SJSA1 (cell line): Measurements from ENCODE around the gene HAND1. TPM values are rescaled to one million over a fixed set of nuclear protein-coding genes. Genes with fewer than 3 reads are reported as not detected.

Experiments
- DNase-seq, 2 experiments: peaks; one replicate each; pipeline ENCODE4 v3.0.0-alpha.2; 2015 to 2020; ENCODE audit warnings: low spot score in 2 of 2, low read depth in 1 of 2
- H3K27ac ChIP-seq: fragments of 250-450 bp; sonication (Bioruptor Pico); 2 replicates; pipeline ENCODE4 v1.5.1; 2020; ENCODE audit warnings: mild to moderate bottlenecking, moderate library complexity
- H3K27me3 ChIP-seq: fragments of 250-450 bp; sonication (Bioruptor Pico); replicated peaks from 2 replicates; pipeline ENCODE4 v1.5.1; 2020; ENCODE audit warnings: mild to moderate bottlenecking, moderate library complexity
- H3K36me3 ChIP-seq: fragments of 250-450 bp; sonication (Bioruptor Pico); 2 replicates; pipeline ENCODE4 v1.5.1; 2020; ENCODE audit warnings: mild to moderate bottlenecking
- H3K4me1 ChIP-seq: fragments of 250-450 bp; sonication (Bioruptor Pico); replicated peaks from 2 replicates; pipeline ENCODE4 v1.6.1; 2021; ENCODE audit warnings: mild to moderate bottlenecking
- H3K4me3 ChIP-seq: fragments of 250-450 bp; sonication (Bioruptor Pico); 2 replicates; pipeline ENCODE4 v1.5.1; 2020; ENCODE audit warnings: mild to moderate bottlenecking
- H3K9me3 ChIP-seq: fragments of 250-450 bp; sonication (Bioruptor Pico); replicated peaks from 2 replicates; pipeline ENCODE4 v1.5.1; 2020; ENCODE audit warnings: mild to moderate bottlenecking
- total RNA-seq: library from RNA; depleted of rRNA; stranded (reverse); fragments of >200 nt; shearing (Covaris generic); gene quantifications from 2 replicates; pipeline ENCODE4 v1.2.3, GENCODE V29; 2014

Gene HAND1
- total RNA-seq, 1 experiment from 2014 or later = not detected

DNA sequence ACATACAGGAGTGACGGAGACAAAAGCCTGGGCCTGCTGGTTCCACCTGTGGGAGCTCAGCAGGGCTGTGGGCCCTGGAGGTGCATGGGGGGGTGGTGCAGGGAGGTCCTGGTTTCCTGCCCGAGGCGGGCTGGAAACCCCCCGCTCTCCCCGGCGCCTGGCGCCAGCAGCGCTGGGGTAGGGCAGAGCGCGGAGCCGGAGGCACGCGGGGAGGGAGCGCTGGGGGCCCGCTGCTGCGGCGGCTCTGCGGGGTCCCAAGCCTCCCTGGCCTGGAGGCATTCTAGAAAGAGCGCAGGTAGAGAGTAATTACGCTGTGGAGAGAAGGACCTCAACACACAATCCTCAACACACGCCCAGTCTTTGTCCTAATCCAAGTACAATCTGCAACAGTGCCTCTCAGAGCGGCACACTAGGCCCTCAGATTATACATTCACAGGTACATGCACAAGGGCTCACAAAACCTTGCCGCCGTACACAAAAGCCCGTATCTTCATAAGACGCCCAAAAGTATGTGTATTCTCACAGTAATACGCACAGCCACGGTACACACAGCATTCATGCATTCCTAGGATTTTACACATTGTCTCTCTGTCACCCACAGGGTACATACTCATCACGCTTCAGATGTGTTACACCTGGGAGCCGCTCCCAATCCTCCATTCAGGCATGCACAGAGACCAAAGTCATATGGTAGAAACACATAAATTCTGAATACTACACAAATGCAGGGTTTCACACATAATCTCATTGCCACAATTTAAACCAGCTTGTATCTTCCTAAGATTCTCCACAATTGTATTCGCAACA is 2.1 kb upstream of the HAND1 start:
- peaks cover 100% of the 10 kb centered on the region for H3K27me3 ChIP-seq
- peaks cover 21% of the 10 kb centered on the region for H3K4me1 ChIP-seq
- H3K4me3 ChIP-seq = no peak overlapping the region

DNA sequence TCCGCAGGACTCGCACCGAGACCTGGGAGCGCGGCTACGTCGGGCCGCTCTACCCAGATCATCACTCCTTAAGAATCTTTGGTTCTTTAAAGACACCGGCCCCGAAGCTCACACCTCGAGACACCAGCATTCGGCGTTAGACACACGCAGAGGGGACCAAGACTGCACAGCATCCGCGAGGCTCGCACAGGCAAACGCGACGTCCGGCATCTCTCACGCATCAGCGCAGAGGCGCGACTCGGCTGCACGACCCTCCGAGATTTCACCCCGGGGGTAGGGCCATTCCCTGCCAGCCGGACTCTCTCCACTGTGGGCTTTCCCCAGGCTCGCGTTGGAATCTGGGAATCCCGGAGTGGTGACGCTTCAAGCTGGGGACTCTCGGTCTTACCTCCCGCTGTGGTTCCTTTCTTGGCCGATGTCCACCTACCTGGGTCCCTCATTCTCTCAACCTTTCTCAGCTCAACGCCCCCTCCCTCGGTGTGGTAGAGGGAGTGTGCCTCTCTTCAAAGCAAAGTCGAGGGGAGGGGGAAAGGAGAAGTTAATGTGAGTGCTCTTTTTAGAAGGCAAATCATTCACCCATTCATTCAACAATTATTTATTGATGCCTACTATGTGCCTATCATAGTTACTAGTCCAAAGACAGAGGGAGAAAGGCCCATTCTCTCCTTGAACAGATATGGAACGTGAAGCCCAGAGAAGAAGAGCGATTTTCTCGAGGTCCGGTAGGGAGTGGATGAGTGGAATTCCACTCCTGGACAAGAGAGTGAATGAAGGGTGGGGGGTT is 1.3 kb upstream of the HAND1 start:
- H3K27ac ChIP-seq = no peak overlapping the region
- H3K27me3 ChIP-seq = peaks cover 100% of the 10 kb centered on the region
- no peaks in the 10 kb centered on the region for H3K36me3 ChIP-seq
- DNase-seq = no peak
- peaks cover 21% of the 10 kb centered on the region for H3K4me1 ChIP-seq
- H3K9me3 ChIP-seq = no peaks in the 10 kb centered on the region; the same call in 1 of the 2 replicates
- no peak overlapping the region for H3K4me3 ChIP-seq

More for the DNA sequence above, 2.1 kb upstream of the HAND1 start:
- H3K9me3 ChIP-seq = no peaks in the 10 kb centered on the region; the same call in 1 of the 2 replicates
- H3K36me3 ChIP-seq = no peaks in the 10 kb centered on the region
- no peak overlapping the region for H3K27ac ChIP-seq
- no peak for DNase-seq

DNA sequence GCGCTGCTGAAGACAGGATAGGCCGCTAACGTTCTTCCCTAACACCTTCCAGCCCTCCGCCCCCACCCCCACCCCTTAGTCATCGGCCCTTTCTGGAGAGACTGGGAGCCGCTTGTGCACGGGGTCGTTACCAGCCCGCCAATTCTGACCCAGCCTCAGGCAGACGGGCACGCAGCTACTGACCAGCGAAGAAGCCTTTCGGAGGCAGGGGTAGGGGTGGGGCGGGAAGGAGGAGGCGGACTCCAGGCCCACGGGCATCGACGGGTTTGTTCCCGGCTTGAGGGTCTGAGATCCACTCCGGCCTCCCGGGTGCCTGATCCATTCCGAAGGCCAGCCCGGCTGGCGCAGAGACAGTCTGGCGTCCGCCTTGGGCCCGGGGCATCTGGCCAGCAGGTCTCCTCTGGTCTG is 729 bp upstream of the HAND1 start:
- DNase-seq = no peak
- no peak overlapping the region for H3K27ac ChIP-seq
- peaks cover 21% of the 10 kb centered on the region for H3K4me1 ChIP-seq
- no peak overlapping the region for H3K4me3 ChIP-seq
- H3K9me3 ChIP-seq = no peaks in the 10 kb centered on the region; the same call in 1 of the 2 replicates
- H3K27me3 ChIP-seq = peaks cover 100% of the 10 kb centered on the region
- H3K36me3 ChIP-seq = no peaks in the 10 kb centered on the region

DNA sequence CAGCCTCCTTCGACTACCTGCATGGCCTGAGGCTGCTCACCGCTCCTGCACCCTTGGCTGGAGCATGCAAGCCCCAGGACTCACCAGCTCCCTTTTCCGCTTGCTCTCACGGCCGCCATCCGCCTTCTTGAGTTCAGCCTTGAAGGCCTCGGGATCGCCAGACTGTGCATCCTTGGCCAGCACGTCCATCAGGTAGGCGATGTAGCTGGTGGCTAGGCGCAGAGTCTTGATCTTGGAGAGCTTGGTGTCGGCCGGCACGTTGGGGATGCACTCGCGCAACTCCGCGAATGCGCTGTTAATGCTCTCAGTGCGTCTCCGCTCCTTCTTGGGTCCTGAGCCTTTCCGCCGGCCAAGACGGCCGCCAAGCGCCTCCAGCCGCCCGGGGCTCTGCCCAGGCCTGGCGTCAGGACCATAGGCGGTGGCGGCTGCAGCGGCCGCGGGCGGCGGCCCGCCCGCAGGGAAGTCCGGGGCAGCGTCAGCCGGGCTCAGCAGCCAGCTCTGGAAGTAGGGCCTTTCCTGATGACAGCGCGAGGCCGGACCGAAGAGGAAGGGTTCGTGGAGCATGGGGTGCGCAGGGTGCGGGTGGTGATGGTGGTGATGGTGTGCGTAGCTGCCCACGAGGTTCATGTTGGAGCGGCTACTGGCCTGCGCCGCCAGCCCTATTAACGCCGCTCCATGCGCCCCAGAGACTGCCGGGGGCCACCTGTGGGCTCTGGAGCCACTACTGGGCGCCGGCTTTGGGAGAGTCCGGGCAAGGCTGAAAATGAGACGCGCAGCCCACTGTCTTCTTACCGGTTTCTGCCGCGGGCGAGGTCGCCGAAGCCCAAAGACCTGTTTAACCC is 424 bp downstream of the HAND1 start:
- Histone ChIP-seq H3K4me1 (peaks cover 21% of the 10 kb centered on the region), H3K4me3 (peak overlapping the region; percentile 2; the same call in 1 of the 2 replicates), H3K9me3 (no peaks in the 10 kb centered on the region; the same call in 1 of the 2 replicates), H3K27ac (no peak overlapping the region), H3K36me3 (no peaks in the 10 kb centered on the region), H3K27me3 (peaks cover 100% of the 10 kb centered on the region)
- no peak for DNase-seq

DNA sequence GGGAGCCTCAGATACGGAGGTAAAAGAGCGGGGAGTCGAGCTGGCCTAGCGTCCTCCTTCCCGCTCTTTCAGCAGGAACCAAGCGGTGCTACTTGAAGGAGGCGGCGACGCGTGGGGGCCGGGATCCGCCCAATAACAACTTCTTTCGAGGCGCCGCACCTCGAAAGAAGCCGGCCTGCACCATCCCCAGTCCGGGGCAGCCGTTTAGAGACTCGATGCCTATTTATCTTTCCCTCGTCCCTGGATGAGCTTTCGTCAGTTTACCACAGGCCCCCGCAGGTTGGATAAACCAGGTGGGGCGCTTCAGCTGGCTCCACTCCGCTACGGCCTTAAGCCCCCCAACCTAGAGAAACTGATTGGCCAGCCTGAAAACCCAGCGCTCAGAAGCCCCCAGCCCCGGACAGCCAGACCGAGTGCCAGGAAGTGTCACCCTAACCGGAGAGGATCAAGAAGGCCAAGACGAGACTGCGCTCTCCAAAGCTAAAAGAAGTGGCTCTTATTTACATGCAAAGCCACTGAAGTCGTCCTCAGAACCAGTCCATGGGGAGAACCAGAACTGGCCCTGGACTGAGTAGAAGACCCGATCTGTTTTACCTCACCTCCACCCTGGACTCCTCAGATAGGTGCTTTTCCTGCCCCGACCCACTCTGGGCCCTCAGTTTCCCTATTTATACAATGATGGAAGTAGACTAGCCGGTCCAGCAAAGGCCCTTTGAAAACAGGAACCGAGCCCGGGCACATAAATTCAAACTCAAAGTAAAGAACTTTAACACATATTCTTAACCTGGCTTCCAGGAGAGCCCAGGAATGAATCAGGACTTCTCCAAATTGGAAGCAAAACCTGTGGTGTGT is 1.4 kb downstream of the HAND1 start:
- Histone ChIP-seq H3K27ac (no peak overlapping the region), H3K27me3 (peaks cover 100% of the 10 kb centered on the region), H3K4me3 (no peak overlapping the region), H3K9me3 (no peaks in the 10 kb centered on the region; the same call in 1 of the 2 replicates), H3K4me1 (peaks cover 21% of the 10 kb centered on the region), H3K36me3 (no peaks in the 10 kb centered on the region)
- DNase-seq = no peak

DNA sequence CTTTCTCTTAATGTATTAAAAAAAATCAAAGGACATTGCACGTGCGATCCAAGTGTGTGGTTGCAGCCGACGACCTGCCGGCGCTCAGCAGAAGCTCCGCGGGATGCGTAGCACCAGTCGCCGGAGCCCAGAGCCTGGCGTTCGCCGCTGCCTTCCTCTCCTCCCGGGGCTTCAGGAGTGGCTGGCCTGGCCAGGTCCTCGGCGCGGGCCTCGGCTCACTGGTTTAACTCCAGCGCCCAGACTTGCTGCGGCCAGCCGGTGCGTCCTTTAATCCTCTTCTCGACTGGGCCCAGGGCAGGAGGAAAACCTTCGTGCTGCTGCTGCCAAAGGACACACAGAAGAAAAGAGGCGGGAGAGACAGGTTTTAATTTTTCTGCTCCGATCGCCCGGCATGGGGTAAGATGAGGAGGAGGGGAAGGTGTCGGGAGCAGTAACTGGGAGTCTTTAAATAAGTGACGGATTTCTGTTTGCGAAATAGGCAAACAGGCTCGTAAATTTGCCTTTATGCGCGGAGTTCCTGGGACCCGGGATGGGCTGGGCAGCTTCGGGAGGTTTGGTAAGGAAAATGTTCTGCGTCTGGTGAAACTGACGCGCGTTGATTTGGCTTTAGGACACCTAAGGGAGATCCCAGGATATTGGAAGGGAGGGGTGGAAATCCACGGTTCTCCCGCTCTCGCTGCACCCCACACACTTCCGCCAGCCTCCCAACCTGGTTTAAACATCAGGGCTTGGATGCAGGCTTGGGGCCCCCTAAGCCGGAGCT is 2.3 kb downstream of the HAND1 start:
- Histone ChIP-seq H3K4me1 (peaks cover 25% of the 10 kb centered on the region), H3K4me3 (no peak overlapping the region), H3K27me3 (peaks cover 100% of the 10 kb centered on the region), H3K36me3 (no peaks in the 10 kb centered on the region), H3K9me3 (no peaks in the 10 kb centered on the region; the same call in 1 of the 2 replicates), H3K27ac (no peak overlapping the region)
- no peak for DNase-seq

DNA sequence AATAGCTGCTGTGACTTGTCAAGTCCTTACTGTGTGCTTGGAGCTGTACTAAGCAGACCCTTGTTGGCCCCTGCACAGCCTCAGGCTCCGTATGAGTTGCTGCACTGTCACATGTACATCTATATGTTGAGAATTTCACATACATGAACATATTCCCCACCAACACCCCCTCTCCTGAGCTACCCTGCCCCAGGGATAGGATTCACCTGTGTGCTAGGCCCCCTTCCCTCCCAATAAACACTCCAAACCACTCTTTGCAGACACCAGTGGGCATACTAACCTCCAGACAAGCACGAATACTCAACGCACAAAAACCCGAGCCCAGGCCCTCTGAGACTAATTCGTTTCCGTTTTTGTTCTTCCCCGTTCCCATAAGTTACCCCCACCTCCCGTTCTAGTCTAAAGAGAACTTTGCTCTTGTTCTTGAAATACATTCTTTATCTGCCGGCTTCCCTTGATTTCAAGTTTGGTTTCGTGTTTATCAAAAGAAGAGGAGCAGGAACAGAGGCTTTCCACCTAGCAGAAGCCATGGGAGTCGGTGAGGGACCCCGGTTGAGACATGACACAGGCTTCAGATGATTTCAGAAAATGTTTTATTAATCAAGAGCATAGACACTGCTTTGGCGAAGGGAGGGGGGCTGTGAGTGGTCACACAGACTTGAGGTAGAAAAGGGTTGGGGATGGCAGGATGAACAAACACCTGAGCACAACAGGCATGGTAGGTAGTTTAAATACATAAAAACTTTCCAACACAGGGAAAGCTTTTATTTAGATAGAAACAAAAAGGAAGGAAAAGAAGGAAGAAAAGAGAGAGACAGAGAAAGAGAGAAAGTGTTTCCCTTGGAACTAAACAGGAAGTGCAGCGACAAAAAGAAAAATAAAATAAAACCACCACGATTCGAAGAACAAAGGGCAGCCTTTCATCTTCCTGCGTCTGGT is 3.4 kb downstream of the HAND1 start:
- no peak overlapping the region for H3K4me3 ChIP-seq
- H3K27me3 ChIP-seq = peaks cover 99% of the 10 kb centered on the region
- peaks cover 26% of the 10 kb centered on the region for H3K4me1 ChIP-seq
- H3K36me3 ChIP-seq = no peaks in the 10 kb centered on the region
- no peak overlapping the region for H3K27ac ChIP-seq
- H3K9me3 ChIP-seq = no peaks in the 10 kb centered on the region; the same call in 1 of the 2 replicates
- no peak for DNase-seq

DNA sequence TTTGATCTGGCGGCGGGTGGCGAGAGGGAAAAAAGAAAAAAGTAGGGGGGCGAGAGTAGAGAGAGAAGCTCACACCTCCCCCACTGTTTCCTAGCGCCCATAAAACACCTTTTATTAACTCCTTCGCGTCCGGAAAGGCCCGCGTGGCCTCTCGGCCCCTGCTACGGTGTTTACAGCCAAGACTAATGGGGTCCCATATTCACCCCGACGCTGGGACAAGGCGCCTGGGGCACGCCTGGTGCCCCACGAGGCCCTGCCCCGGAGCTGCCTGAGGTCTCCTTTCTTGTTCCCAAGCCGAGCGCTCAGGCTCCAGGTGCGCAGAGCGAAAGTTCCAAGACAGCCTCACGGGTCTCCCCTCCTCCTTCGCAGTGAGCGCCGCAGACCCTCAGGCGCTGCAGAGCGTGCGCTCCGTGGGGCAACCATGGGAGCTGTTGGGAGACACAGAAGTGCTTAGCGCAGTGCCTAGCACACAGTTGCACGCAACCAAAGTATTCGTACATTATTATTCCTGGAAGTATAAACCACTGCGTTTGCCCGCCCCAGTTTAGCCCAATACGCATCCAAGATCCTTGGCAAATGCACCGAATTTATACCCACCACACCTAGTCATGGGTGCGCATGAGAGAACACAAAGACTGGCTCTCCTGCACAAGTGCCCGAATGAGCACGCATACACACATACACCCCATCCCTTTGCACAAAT is 4.3 kb downstream of the HAND1 start:
- H3K36me3 ChIP-seq = no peaks in the 10 kb centered on the region
- H3K4me3 ChIP-seq = no peak overlapping the region
- H3K27ac ChIP-seq = no peak overlapping the region
- no peaks in the 10 kb centered on the region; the same call in 1 of the 2 replicates for H3K9me3 ChIP-seq
- peaks cover 89% of the 10 kb centered on the region for H3K27me3 ChIP-seq
- no peak for DNase-seq
- H3K4me1 ChIP-seq = peaks cover 20% of the 10 kb centered on the region

DNA sequence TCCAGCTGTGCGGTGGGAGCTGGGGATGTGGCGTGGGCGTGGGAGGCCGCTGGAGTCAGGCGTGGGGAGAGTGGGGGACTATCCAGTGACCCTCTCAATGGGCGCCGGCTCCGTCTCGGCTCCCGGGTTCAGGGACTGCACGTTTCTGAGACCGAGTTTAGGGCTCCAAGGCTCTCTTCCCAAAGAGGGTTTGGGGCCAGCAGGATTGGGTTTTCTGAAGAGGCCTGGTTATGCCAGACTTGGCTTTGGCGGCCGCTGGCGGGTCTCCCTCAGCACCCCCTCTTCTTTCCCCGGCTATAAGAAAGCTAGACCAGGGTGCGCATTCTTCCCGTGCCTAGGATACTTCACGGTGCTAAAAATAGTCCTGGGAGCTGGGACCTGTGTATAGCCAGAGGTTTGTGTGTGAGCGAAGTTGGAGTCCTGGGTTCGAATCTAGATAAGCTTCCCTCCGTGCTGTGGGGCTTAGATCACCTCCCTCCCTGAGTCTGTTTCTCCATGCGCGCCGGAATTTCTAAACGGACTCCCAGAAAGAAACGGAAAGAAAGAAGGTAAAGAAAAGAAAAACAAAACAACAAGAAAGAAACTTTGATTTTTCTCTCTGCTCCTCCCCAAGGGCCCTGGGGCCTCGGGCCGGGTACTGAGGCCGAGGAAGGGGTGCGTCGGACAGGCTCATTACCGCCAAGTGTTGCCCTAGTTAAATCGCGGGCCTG is 5.0 kb downstream of the HAND1 start:
- no peaks in the 10 kb centered on the region; the same call in 1 of the 2 replicates for H3K9me3 ChIP-seq
- H3K4me1 ChIP-seq = peaks cover 19% of the 10 kb centered on the region
- H3K4me3 ChIP-seq = no peak overlapping the region
- no peak overlapping the region for H3K27ac ChIP-seq
- no peaks in the 10 kb centered on the region for H3K36me3 ChIP-seq
- peaks cover 82% of the 10 kb centered on the region for H3K27me3 ChIP-seq
- no peak for DNase-seq

DNA sequence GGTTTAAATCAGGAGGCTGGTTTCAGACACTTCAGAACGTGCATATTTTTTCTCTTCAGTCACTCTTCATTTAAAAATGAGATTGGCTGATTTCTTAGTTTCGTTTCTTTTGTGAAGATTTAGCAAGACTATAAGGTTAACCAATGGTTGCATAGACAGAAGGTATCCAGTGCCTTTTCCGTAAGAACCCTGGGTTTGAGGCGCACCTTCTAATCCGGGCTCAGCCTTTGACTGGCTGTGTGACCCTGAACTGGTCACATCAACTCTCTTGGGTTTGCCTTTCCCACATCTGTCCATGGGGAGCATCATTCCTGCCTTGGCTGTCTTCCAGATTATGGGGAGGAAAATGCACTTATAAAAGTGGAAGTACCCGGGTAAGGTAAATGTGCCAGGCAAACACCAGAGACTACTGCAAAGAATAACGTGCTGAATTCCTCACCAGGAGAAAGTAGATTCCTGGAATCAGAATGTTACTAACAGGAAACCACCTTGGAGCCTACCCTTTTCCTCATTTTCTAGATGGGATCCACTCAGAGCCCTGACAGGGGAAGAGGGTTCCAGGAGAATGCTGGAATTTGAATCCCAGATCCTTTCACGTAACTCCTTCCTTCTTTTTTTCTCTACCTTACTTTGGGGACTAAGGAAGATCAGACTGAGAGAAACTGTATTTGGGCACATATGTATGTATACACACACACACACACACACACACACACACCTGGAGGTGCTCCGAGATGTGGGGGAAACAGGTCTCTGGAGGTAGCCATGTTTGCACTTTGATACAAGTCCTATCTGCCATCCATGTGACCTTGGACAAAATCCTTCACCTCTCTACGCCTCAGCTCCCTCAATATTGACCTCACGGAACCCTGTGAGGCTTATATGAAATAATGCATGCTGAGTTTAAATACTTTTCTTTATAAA is 6.8 kb downstream of the HAND1 start:
- DNase-seq = no peak
- H3K9me3 ChIP-seq = no peaks in the 10 kb centered on the region
- H3K4me3 ChIP-seq = no peak overlapping the region
- H3K36me3 ChIP-seq = no peaks in the 10 kb centered on the region
- no peak overlapping the region for H3K27ac ChIP-seq
- H3K4me1 ChIP-seq = peaks cover 11% of the 10 kb centered on the region
- peaks cover 64% of the 10 kb centered on the region for H3K27me3 ChIP-seq
